H9 (cell line): ENCODE measurements around the gene HERC4. TPM values are rescaled to one million over a fixed set of nuclear protein-coding genes. Genes with fewer than 3 reads are reported as not detected.

ENCODE experiments used
- DNase-seq: peaks from one replicate; pipeline ENCODE4 v3.0.0-alpha.2; 2017
- H2AFZ ChIP-seq: one replicate; pipeline ENCODE4 v1.6.1; 2013; ENCODE audit warnings: mild to moderate bottlenecking, low read length, control low read depth, moderate library complexity
- H2AK5ac ChIP-seq: 2 replicates; pipeline ENCODE4 v1.6.1; 2013; ENCODE audit warnings: low read length, control low read depth, mixed read lengths; ENCODE audit not compliant: insufficient read length
- H2BK120ac ChIP-seq: one replicate; pipeline ENCODE4 v1.6.1; 2013; ENCODE audit warnings: low read depth, mild to moderate bottlenecking, low read length, control low read depth, inconsistent platforms; ENCODE audit not compliant: poor library complexity, severe bottlenecking
- H2BK12ac ChIP-seq: 2 replicates; pipeline ENCODE4 v1.6.1; 2013; ENCODE audit warnings: low read length, control low read depth, mixed read lengths, low read depth; ENCODE audit not compliant: insufficient read length
- H2BK15ac ChIP-seq: 2 replicates; pipeline ENCODE4 v1.6.1; 2013; ENCODE audit warnings: low read depth, low read length, control low read depth
- H2BK20ac ChIP-seq: one replicate; pipeline ENCODE4 v1.6.1; 2013; ENCODE audit warnings: low read depth, mild to moderate bottlenecking, low read length, control low read depth, inconsistent platforms; ENCODE audit not compliant: poor library complexity, severe bottlenecking
- H2BK5ac ChIP-seq: 2 replicates; pipeline ENCODE4 v1.6.1; 2013; ENCODE audit warnings: low read length, control low read depth, mixed read lengths; ENCODE audit not compliant: insufficient read length
- H3K14ac ChIP-seq: 2 replicates; pipeline ENCODE4 v1.6.1; 2013; ENCODE audit warnings: low read length, control low read depth; ENCODE audit not compliant: insufficient read depth
- H3K18ac ChIP-seq: 2 replicates; pipeline ENCODE4 v1.6.1; 2013; ENCODE audit warnings: low read depth, mild to moderate bottlenecking, mixed read lengths, low read length, control low read depth; ENCODE audit not compliant: insufficient read length
- H3K23ac ChIP-seq: 2 replicates; pipeline ENCODE4 v1.6.1; 2013; ENCODE audit warnings: low read length, control low read depth, mixed read lengths, low read depth; ENCODE audit not compliant: insufficient read length
- H3K23me2 ChIP-seq: 2 replicates; pipeline ENCODE4 v1.6.1; 2013; ENCODE audit warnings: low read depth, mild to moderate bottlenecking, mixed read lengths, low read length, control low read depth; ENCODE audit not compliant: insufficient read length, poor library complexity, severe bottlenecking
- H3K27ac ChIP-seq: 2 replicates; pipeline ENCODE4 v1.5.1; 2013; ENCODE audit warnings: low read length, control low read depth, mixed read lengths, low read depth; ENCODE audit not compliant: insufficient read length
- H3K27me3 ChIP-seq: 2 replicates; pipeline ENCODE4 v1.6.1; 2013; ENCODE audit warnings: low read length, control low read depth, inconsistent platforms; ENCODE audit not compliant: insufficient read depth
- H3K4ac ChIP-seq: 2 replicates; pipeline ENCODE4 v1.6.1; 2013; ENCODE audit warnings: low read depth, mild to moderate bottlenecking, control low read depth, inconsistent platforms, low read length, moderate library complexity
- H3K4me1 ChIP-seq: 2 replicates; pipeline ENCODE4 v1.6.1; 2013; ENCODE audit warnings: low read length, control low read depth, inconsistent platforms; ENCODE audit not compliant: insufficient read depth
- H3K4me2 ChIP-seq: 2 replicates; pipeline ENCODE4 v1.6.1; 2013; ENCODE audit warnings: low read length, control low read depth, mixed read lengths; ENCODE audit not compliant: insufficient read length, insufficient read depth
- H3K56ac ChIP-seq: 2 replicates; pipeline ENCODE4 v1.6.1; 2013; ENCODE audit warnings: low read depth, mild to moderate bottlenecking, mixed read lengths, low read length, control low read depth; ENCODE audit not compliant: insufficient read length
- H3K79me1 ChIP-seq: 2 replicates; pipeline ENCODE4 v1.6.1; 2013; ENCODE audit warnings: low read depth, mild to moderate bottlenecking, moderate library complexity, low read length, control low read depth, inconsistent platforms; ENCODE audit not compliant: insufficient read depth, poor library complexity, severe bottlenecking
- H3K79me2 ChIP-seq: 2 replicates; pipeline ENCODE4 v1.6.1; 2013; ENCODE audit warnings: low read length, control low read depth, inconsistent platforms; ENCODE audit not compliant: insufficient read depth
- H3K9ac ChIP-seq: 2 replicates; pipeline ENCODE4 v1.6.1; 2013; ENCODE audit warnings: low read length, control low read depth, mixed read lengths; ENCODE audit not compliant: insufficient read length; ENCODE audit errors: extremely low read depth
- H3K9me3 ChIP-seq: one replicate; pipeline ENCODE4 v1.6.1; 2013; ENCODE audit warnings: low read depth, low read length, inconsistent platforms; ENCODE audit not compliant: control insufficient read depth
- H3T11ph ChIP-seq: one replicate; pipeline ENCODE4 v1.6.1; 2013; ENCODE audit warnings: mild to moderate bottlenecking, low read length, control low read depth, inconsistent platforms
- H4K20me1 ChIP-seq: one replicate; pipeline ENCODE4 v1.6.1; 2013; ENCODE audit not compliant: control insufficient read depth, insufficient read length, insufficient read depth
- H4K5ac ChIP-seq: 2 replicates; pipeline ENCODE4 v1.6.1; 2013; ENCODE audit warnings: low read depth, mild to moderate bottlenecking, mixed read lengths, low read length, control low read depth; ENCODE audit not compliant: insufficient read length
- H4K8ac ChIP-seq: replicated peaks from 2 replicates; pipeline ENCODE4 v1.6.1; 2013; ENCODE audit warnings: low read length, control low read depth, mixed read lengths, low read depth; ENCODE audit not compliant: insufficient read length
- H4K91ac ChIP-seq: 2 replicates; pipeline ENCODE4 v1.6.1; 2013; ENCODE audit warnings: low read depth, mild to moderate bottlenecking, moderate library complexity, mixed read lengths, low read length, control low read depth; ENCODE audit not compliant: insufficient read length
- H3K27ac Mint-ChIP-seq, 3 experiments: 2 replicates in 2 of 3; 3 replicates in 1 of 3; pipeline ENCODE4 v1.8.0; 2020 to 2021; ENCODE audit warnings: mixed read lengths in 3 of 3, mild to moderate bottlenecking in 1 of 3, moderate library complexity in 1 of 3
- H3K27me3 Mint-ChIP-seq: 2 replicates; pipeline ENCODE4 v1.8.0; 2021; ENCODE audit warnings: low read depth, mild to moderate bottlenecking, moderate library complexity, mixed read lengths
- H3K36me3 Mint-ChIP-seq, 3 experiments: 2 replicates in 2 of 3; 3 replicates in 1 of 3; pipeline ENCODE4 v1.8.0; 2020 to 2021; ENCODE audit warnings: low read depth in 3 of 3, mixed read lengths in 3 of 3; ENCODE audit not compliant: insufficient read depth in 1 of 3
- H3K4me1 Mint-ChIP-seq, 2 experiments: 2 replicates each; pipeline ENCODE4 v1.8.0; 2020; ENCODE audit warnings: mixed read lengths in 2 of 2
- H3K4me3 Mint-ChIP-seq, 2 experiments: 2 replicates in 1 of 2; 3 replicates in 1 of 2; pipeline ENCODE4 v1.8.0; 2020 to 2021; ENCODE audit warnings: mild to moderate bottlenecking in 2 of 2, mixed read lengths in 2 of 2, moderate library complexity in 1 of 2
- H3K9me3 Mint-ChIP-seq, 2 experiments: 2 replicates in 1 of 2; 3 replicates in 1 of 2; pipeline ENCODE4 v1.8.0; 2020; ENCODE audit warnings: mild to moderate bottlenecking in 2 of 2, mixed read lengths in 2 of 2, moderate library complexity in 1 of 2
- CTCF ChIP-seq: fragments of 200-600 bp; sonication (generic); conservative IDR thresholded peaks from 3 replicates; pipeline ENCODE4 v1.8.0; 2021; ENCODE audit warnings: antibody characterized with exemption, mild to moderate bottlenecking
- WGBS: extraction: QIAGEN DNeasy Blood & Tissue Kit; methylation state at CpG from one replicate; pipeline ENCODE4 v1.1.7; 2013; ENCODE audit warnings: missing lambda C conversion rate, low lambda C conversion rate, mixed read lengths; ENCODE audit not compliant: insufficient read length; ENCODE audit errors: extremely low coverage; 5-methylcytosine and 5-hydroxymethylcytosine counted together
- total RNA-seq: library from RNA; stranded (reverse); gene quantifications from 2 replicates; pipeline ENCODE4 v1.2.1, GENCODE V29; 2021

Gene HERC4
- total RNA-seq, 1 experiment from 2014 or later: 24.5 TPM

- Histone ChIP-seq H2BK20ac (no peak overlapping the region), H2BK12ac (no peak overlapping the region), H4K8ac (no peak overlapping the region), H3K27ac (no peak overlapping the region), H4K20me1 (no peaks in the 10 kb centered on the region), H3K4me2 (no peak overlapping the region), H3K79me1 (no peaks in the 10 kb centered on the region), H3K9me3 (no peaks in the 10 kb centered on the region), H3T11ph (no peak overlapping the region), H2BK120ac (no peak overlapping the region), H4K5ac (no peak overlapping the region), H2AFZ (no peak overlapping the region), H2AK5ac (no peak overlapping the region), H3K79me2 (no peaks in the 10 kb centered on the region), H3K14ac (no peak overlapping the region), H4K91ac (no peak overlapping the region), H2BK15ac (no peak overlapping the region), H3K9ac (no peak overlapping the region), H3K4ac (no peak overlapping the region), H3K4me1 (no peaks in the 10 kb centered on the region), H3K56ac (no peak overlapping the region), H3K23ac (no peak overlapping the region), H2BK5ac (no peak overlapping the region), H3K18ac (no peak overlapping the region), H3K23me2 (no peaks in the 10 kb centered on the region), H3K27me3 (no peaks in the 10 kb centered on the region)
- no peak overlapping the region for H3K4me3 Mint-ChIP-seq
- H3K4me1 Mint-ChIP-seq: peaks cover 6 to 8% of the 10 kb centered on the region in 2 experiments; a peak in 2 of 4 replicates
- no peak for DNase-seq
- H3K9me3 Mint-ChIP-seq: no peaks in the 10 kb centered on the region
- WGBS: no CpG with 5 or more reads among the region's 1 CpG
- H3K27me3 Mint-ChIP-seq: no peaks in the 10 kb centered on the region
- H3K36me3 Mint-ChIP-seq: peaks cover 7 to 21% (median 18%) of the 10 kb centered on the region in 3 experiments; a peak in 6 of 7 replicates
- H3K27ac Mint-ChIP-seq: no peak overlapping the region
- TF ChIP-seq CTCF: no peak
Measured at GRCh38 chr10:68001539-68001938, 73.5 kb downstream of the HERC4 start.
